Measurements from ENCODE around the gene PFKFB4. TPM values are rescaled to one million over a fixed set of nuclear protein-coding genes. Genes with fewer than 3 reads are reported as not detected.

Gene PFKFB4
- total and polyA plus RNA-seq, 2 of the 8 experiments (the other 6 are each of a cell fraction or from before 2014, with no cell fraction given) = 10.7 to 20.1 TPM

DNA sequence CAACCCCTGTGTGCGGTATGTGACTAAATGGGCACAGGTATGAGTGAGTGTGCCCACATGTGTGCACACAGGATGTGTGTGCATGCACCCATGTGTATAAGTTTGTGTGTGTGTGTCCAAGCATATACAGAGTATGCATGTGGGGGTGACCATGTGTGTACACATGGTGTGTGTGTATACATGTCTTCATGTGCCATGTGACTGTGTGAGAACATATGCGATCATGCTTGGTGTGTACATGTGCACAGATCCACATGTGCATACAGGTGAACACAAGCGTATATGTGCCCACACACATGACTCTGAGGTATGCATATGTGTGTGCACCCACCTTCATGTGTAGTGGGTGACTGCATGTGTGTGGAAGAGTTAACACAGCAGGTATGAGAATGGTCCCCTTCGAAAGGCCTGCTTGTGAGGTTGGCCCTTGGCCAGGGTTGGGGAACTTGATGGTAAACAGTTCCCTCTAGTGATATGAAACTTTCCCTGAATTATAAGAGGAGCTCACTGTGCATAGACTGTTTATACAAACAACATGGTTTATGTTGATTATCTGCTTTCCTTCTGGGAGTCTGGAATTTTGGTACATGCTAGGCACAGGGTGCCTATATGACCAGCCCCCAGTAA is 10.3 kb downstream of the PFKFB4 start:
- FAIRE-seq = no peak
- Histone ChIP-seq H3K14ac (ENCODE audit: insufficient read length) (no peak overlapping the region), H2BK120ac (replicated peaks; ENCODE audit: low read depth, low read length) (no peak overlapping the region), H3K36me3 (ENCODE audit: control insufficient read depth in 2 of 4, insufficient read depth in 4 of 4, low read length in 3 of 4) (peaks cover 2 to 24% (median 20%) of the 10 kb centered on the region in 4 experiments; a peak in 7 of 8 replicates), H3K79me2 (ENCODE audit: control insufficient read depth in 1 of 2, insufficient read depth in 2 of 2, low read length in 2 of 2) (no peaks in the 10 kb centered on the region), H2AFZ (ENCODE audit: low read length) (no peak overlapping the region), H3K9ac (replicated peaks in 1 of 4; ENCODE audit: extremely low read depth in 1 of 4, low read depth in 3 of 4, low read length in 3 of 4) (no peak overlapping the region), H3K4me2 (ENCODE audit: insufficient read depth in 1 of 2, low read depth in 2 of 2, low read length in 2 of 2) (no peak overlapping the region), H2BK15ac (ENCODE audit: low read length) (no peak overlapping the region), H3K56ac (replicated peaks; ENCODE audit: insufficient read length, low read depth, low read length) (no peak overlapping the region), H3K23me2 (ENCODE audit: low read depth, low read length) (no peaks in the 10 kb centered on the region), H3K27ac (ENCODE audit: low read depth, low read length) (no peak overlapping the region), H2AK5ac (ENCODE audit: low read depth, low read length) (no peak overlapping the region), H3K9me3 (ENCODE audit: insufficient read depth in 2 of 2, low read depth in 1 of 2, low read length in 1 of 2) (no peaks in the 10 kb centered on the region), H2BK20ac (ENCODE audit: low read length) (no peak overlapping the region), H4K91ac (replicated peaks; ENCODE audit: insufficient read length, low read length) (no peak overlapping the region), H3K4me3 (ENCODE audit: extremely low read depth in 1 of 4, insufficient read depth in 2 of 4, low read depth in 3 of 4, low read length in 4 of 4) (no peak overlapping the region), H3K4ac (replicated peaks; ENCODE audit: insufficient read length, low read depth, low read length) (no peak overlapping the region), H3K23ac (ENCODE audit: insufficient read length) (no peak overlapping the region), H4K5ac (ENCODE audit: insufficient read length, low read depth, low read length) (no peak overlapping the region), H3K4me1 (replicated peaks in 1 of 4; ENCODE audit: control insufficient read depth in 3 of 4, insufficient read depth in 4 of 4, low read length in 3 of 4) (no peaks in the 10 kb centered on the region; a peak in 2 of 7 replicates), H2BK12ac (ENCODE audit: low read depth, low read length) (no peak overlapping the region), H3K18ac (ENCODE audit: extremely low read depth, low read length) (no peak overlapping the region), H4K20me1 (replicated peaks in 1 of 2; ENCODE audit: control insufficient read depth in 1 of 2, insufficient read depth in 2 of 2, low read length in 2 of 2) (peaks cover 0 to 5% of the 10 kb centered on the region in 2 experiments), H4K8ac (ENCODE audit: extremely low read depth, insufficient read depth, low read length) (no peak overlapping the region), H2BK5ac (ENCODE audit: low read depth, low read length) (no peak overlapping the region), H3K27me3 (replicated peaks in 1 of 4; ENCODE audit: control insufficient read depth in 3 of 4, extremely low read depth in 1 of 4, insufficient read depth in 3 of 4, low read length in 3 of 4) (no peaks in the 10 kb centered on the region), H3K79me1 (ENCODE audit: low read depth, low read length) (no peaks in the 10 kb centered on the region; the same call in 1 of the 2 replicates)
- TF ChIP-seq MAFK (IDR thresholded peaks at IDR 0.05; ENCODE audit: low read depth, low read length) (no peak), HDAC6 (IDR thresholded peaks at IDR 0.05; ENCODE audit: low read depth, low read length) (no peak), RXRA (IDR thresholded peaks at IDR 0.05; ENCODE audit: insufficient read depth, low read depth, low read length) (no peak), SIX5 (IDR thresholded peaks at IDR 0.05; ENCODE audit: low read depth, low read length) (no peak), EZH2 (IDR thresholded peaks at IDR 0.05; ENCODE audit: low read depth, low read length, severe bottlenecking) (no peak), ASH2L (IDR thresholded peaks at IDR 0.05; ENCODE audit: low read length) (no peak), KDM4A (IDR thresholded peaks at IDR 0.05; ENCODE audit: low read depth, low read length, severe bottlenecking) (no peak), PHF8 (conservative IDR thresholded peaks at IDR 0.05; ENCODE audit: low read depth, low read length) (no peak)
- WGBS, 2 experiments (ENCODE audit: extremely low coverage in 1 of 2, insufficient coverage in 1 of 2, insufficient read length in 1 of 2, insufficient replicate concordance in 2 of 2, low coverage in 1 of 2, low lambda C conversion rate in 2 of 2, missing lambda C conversion rate in 1 of 2) = 97% methylated on average over 4 of the region's 4 CpGs; no CpG with 5 or more reads in 1 of the 2 experiments
- ChIA-PET CTCF (ENCODE audit: partially characterized antibody) (interaction anchor here (0.6 to 5.4 kb wide), 3 partner anchors 14 to 71 kb away, joined by 3 to 46 read pairs (median 4); no protein-coding TSS in a partner anchor), POLR2A (ENCODE audit: partially characterized antibody) (interaction anchor here (1.2 to 1.4 kb wide), 2 partner anchors 83 to 106 kb away, joined by 3 to 5 read pairs; partner anchors contain the start of genes CCDC51 and TMA7)
- DNase-seq (ENCODE audit: low read depth in 1 of 2, low spot score in 2 of 2) = no peak

All from H1 (cell line).